Measurements from ENCODE around the gene ZNF185. TPM values are rescaled to one million over a fixed set of nuclear protein-coding genes. Genes with fewer than 3 reads are reported as not detected.

Gene ZNF185
- total and polyA plus RNA-seq, 2 experiments from 2014 or later, result 3.7 to 4.5 TPM

DNA sequence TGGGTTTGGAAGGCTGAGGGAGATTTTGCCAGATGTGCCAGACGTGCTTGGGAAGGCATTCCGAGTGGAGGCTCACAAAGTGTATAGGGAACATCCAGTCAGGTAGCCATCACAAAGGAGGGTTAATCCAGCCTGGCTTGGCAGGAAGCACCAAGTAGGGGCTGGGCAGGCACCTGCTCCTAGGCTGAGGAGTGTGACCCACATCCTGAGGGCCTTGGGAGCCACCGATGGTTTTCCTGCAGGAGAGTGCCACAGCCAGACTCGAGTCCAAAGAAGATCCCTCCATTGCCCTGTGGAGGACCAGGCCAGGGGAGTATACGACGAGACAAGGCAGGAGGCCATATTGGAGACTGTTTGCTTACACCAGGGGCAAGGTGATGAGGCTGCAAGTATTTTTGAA lies 48.8 kb downstream of the ZNF185 start:
- H3K36me3 ChIP-seq (ENCODE audit: low read depth), result no peaks in the 10 kb centered on the region
- no peak overlapping the region for H3K9ac ChIP-seq
- in situ Hi-C loops (cut with MboI), result no loop called here
- H2AFZ ChIP-seq, result no peak overlapping the region
- H4K20me1 ChIP-seq (ENCODE audit: insufficient read depth), result no peaks in the 10 kb centered on the region
- no peaks in the 10 kb centered on the region for H3K4me1 ChIP-seq (ENCODE audit: insufficient read depth)
- no peak for DNase-seq
- H3K9me2 ChIP-seq (ENCODE audit: insufficient read depth), result no peaks in the 10 kb centered on the region
- no peak overlapping the region for H3K4me2 ChIP-seq (ENCODE audit: unreplicated experiment)
- no peaks in the 10 kb centered on the region for H3K27me3 ChIP-seq (replicated peaks; ENCODE audit: insufficient read depth)
- no peaks in the 10 kb centered on the region for H3K79me2 ChIP-seq (ENCODE audit: insufficient read depth)
- no peak overlapping the region for H3K27ac ChIP-seq
- WGBS, 2 experiments (ENCODE audit: low coverage in 1 of 2, low lambda C conversion rate in 2 of 2, missing lambda C conversion rate in 2 of 2), result 82 to 84% methylated on average over 5 to 6 of the region's 6 CpGs
- no peaks in the 10 kb centered on the region for H3K9me3 ChIP-seq (ENCODE audit: low read depth)
- no peaks in the 10 kb centered on the region for H3F3A ChIP-seq (ENCODE audit: insufficient read depth)
- H3K4me3 ChIP-seq, result no peak overlapping the region
- no peak for TF ChIP-seq EZH2phosphoT487 (IDR thresholded peaks at IDR 0.05; ENCODE audit: insufficient read depth, low read depth)
- TF ChIP-seq EZH2 (IDR thresholded peaks at IDR 0.05; ENCODE audit: insufficient read depth, poor library complexity, severe bottlenecking), result no peak

Other genes with a start within 250 kb of the ZNF185 start
- not detected in 2 replicates for gene MAGEA3, start 199.3 kb upstream of the ZNF185 start, total RNA-seq (2014; rRNA removed; shearing (Covaris generic))
- not detected in 2 replicates for gene MAGEA3, start 199.3 kb upstream of the ZNF185 start, polyA plus RNA-seq (2016; fragmentation: Nextera tagmentation; extraction: Ambion mirVana)
- not detected in 2 replicates for gene CSAG2, start 188.8 kb upstream of the ZNF185 start, total RNA-seq (2014; rRNA removed; shearing (Covaris generic))
- gene CSAG2, start 188.8 kb upstream of the ZNF185 start, polyA plus RNA-seq (2016; fragmentation: Nextera tagmentation; extraction: Ambion mirVana), result not detected in 2 replicates
- not detected in 2 replicates for gene MAGEA2B, start 183.4 kb upstream of the ZNF185 start, total RNA-seq (2014; rRNA removed; shearing (Covaris generic))
- gene MAGEA2B, start 183.4 kb upstream of the ZNF185 start, polyA plus RNA-seq (2016; fragmentation: Nextera tagmentation; extraction: Ambion mirVana), result not detected in 2 replicates
- gene CSAG1, start 164.3 kb upstream of the ZNF185 start, total RNA-seq (2014; rRNA removed; shearing (Covaris generic)), result not detected in 2 replicates
- 0.24 TPM in 1 of 2 replicates, not detected in the other for gene CSAG1, start 164.3 kb upstream of the ZNF185 start, polyA plus RNA-seq (2016; fragmentation: Nextera tagmentation; extraction: Ambion mirVana)
- gene MAGEA12, start 164.3 kb upstream of the ZNF185 start, total RNA-seq (2014; rRNA removed; shearing (Covaris generic)), result 0.54 TPM in 1 of 2 replicates, not detected in the other
- gene MAGEA12, start 164.3 kb upstream of the ZNF185 start, polyA plus RNA-seq (2016; fragmentation: Nextera tagmentation; extraction: Ambion mirVana), result 0.18 and 0.27 TPM in 2 replicates
- gene MAGEA2, start 144.2 kb upstream of the ZNF185 start, total RNA-seq (2014; rRNA removed; shearing (Covaris generic)), result not detected in 2 replicates
- not detected in 2 replicates for gene MAGEA2, start 144.2 kb upstream of the ZNF185 start, polyA plus RNA-seq (2016; fragmentation: Nextera tagmentation; extraction: Ambion mirVana)
- not detected in 2 replicates for gene CSAG3, start 138.8 kb upstream of the ZNF185 start, total RNA-seq (2014; rRNA removed; shearing (Covaris generic))
- not detected in 2 replicates for gene CSAG3, start 138.8 kb upstream of the ZNF185 start, polyA plus RNA-seq (2016; fragmentation: Nextera tagmentation; extraction: Ambion mirVana)
- not detected in 2 replicates for gene MAGEA6, start 128.4 kb upstream of the ZNF185 start, total RNA-seq (2014; rRNA removed; shearing (Covaris generic))
- gene MAGEA6, start 128.4 kb upstream of the ZNF185 start, polyA plus RNA-seq (2016; fragmentation: Nextera tagmentation; extraction: Ambion mirVana), result not detected in 2 replicates
- 51.7 and 73.7 TPM in 2 replicates for gene CETN2, start 67.3 kb upstream of the ZNF185 start, total RNA-seq (2014; rRNA removed; shearing (Covaris generic))
- 72.0 and 74.5 TPM in 2 replicates for gene CETN2, start 67.3 kb upstream of the ZNF185 start, polyA plus RNA-seq (2016; fragmentation: Nextera tagmentation; extraction: Ambion mirVana)
- gene NSDHL, start 67.0 kb upstream of the ZNF185 start, total RNA-seq (2014; rRNA removed; shearing (Covaris generic)), result 8.3 and 11.2 TPM in 2 replicates
- gene NSDHL, start 67.0 kb upstream of the ZNF185 start, polyA plus RNA-seq (2016; fragmentation: Nextera tagmentation; extraction: Ambion mirVana), result 24.0 and 25.2 TPM in 2 replicates
- gene PNMA5, start 96.0 kb downstream of the ZNF185 start, total RNA-seq (2014; rRNA removed; shearing (Covaris generic)), result not detected in 2 replicates
- gene PNMA5, start 96.0 kb downstream of the ZNF185 start, polyA plus RNA-seq (2016; fragmentation: Nextera tagmentation; extraction: Ambion mirVana), result not detected in 2 replicates
- not detected in 2 replicates for gene PNMA3, start 158.4 kb downstream of the ZNF185 start, total RNA-seq (2014; rRNA removed; shearing (Covaris generic))
- not detected in 2 replicates for gene PNMA3, start 158.4 kb downstream of the ZNF185 start, polyA plus RNA-seq (2016; fragmentation: Nextera tagmentation; extraction: Ambion mirVana)
- 0.22 and 1.1 TPM in 2 replicates for gene PNMA6A, start 174.4 kb downstream of the ZNF185 start, total RNA-seq (2014; rRNA removed; shearing (Covaris generic))
- gene PNMA6A, start 174.4 kb downstream of the ZNF185 start, polyA plus RNA-seq (2016; fragmentation: Nextera tagmentation; extraction: Ambion mirVana), result 0.19 TPM in 1 of 2 replicates, not detected in the other